DND-41 (cell line): Measurements from ENCODE around the gene TEP1.

ENCODE experiments used
- ATAC-seq: fragments of 200-7000 bp; cut with Tn5 transposase; 3 replicates; pipeline ENCODE4 v1.9.1; 2021; ENCODE audit warnings: low read depth; ENCODE audit not compliant: insufficient read depth
- DNase-seq: peaks from one replicate; pipeline ENCODE4 v3.0.0-alpha.2; 2020
- H2AFZ ChIP-seq: 2 replicates; pipeline ENCODE4 v1.6.0; 2012; ENCODE audit warnings: low read depth, low read length
- H3K27ac ChIP-seq: 2 replicates; pipeline ENCODE4 v1.5.1; 2012; ENCODE audit warnings: low read length, inconsistent platforms
- H3K27me3 ChIP-seq: fragments of 200-600 bp; sonication (generic); 2 replicates; pipeline ENCODE4 v1.6.0; 2012; ENCODE audit warnings: low read length, mild to moderate bottlenecking, inconsistent platforms; ENCODE audit not compliant: insufficient read depth, poor library complexity
- H3K36me3 ChIP-seq: 2 replicates; pipeline ENCODE4 v1.5.1; 2012; ENCODE audit warnings: low read length, inconsistent platforms; ENCODE audit not compliant: insufficient read depth
- H3K4me1 ChIP-seq: 2 replicates; pipeline ENCODE4 v1.5.1; 2012; ENCODE audit warnings: mild to moderate bottlenecking, low read length; ENCODE audit not compliant: insufficient read depth
- H3K4me2 ChIP-seq: 2 replicates; pipeline ENCODE4 v1.6.0; 2012; ENCODE audit warnings: mild to moderate bottlenecking, moderate library complexity, low read length, inconsistent platforms; ENCODE audit not compliant: insufficient read depth
- H3K4me3 ChIP-seq, 2 experiments: fragments of 200-600 bp in 1 of 2; shearing (Covaris generic) in 1 of 2; 2 replicates each; pipeline ENCODE4 v1.5.1; 2012 to 2016; ENCODE audit warnings: inconsistent platforms in 2 of 2, low read length in 2 of 2, mild to moderate bottlenecking in 2 of 2, low read depth in 1 of 2, moderate library complexity in 1 of 2
- H3K79me2 ChIP-seq: 2 replicates; pipeline ENCODE4 v1.6.0; 2012; ENCODE audit warnings: low read length, inconsistent platforms; ENCODE audit not compliant: insufficient read depth
- H3K9ac ChIP-seq: 2 replicates; pipeline ENCODE4 v1.6.0; 2012; ENCODE audit warnings: low read depth, mild to moderate bottlenecking, inconsistent platforms, low read length, moderate library complexity
- H3K9me3 ChIP-seq: 2 replicates; pipeline ENCODE4 v1.5.1; 2012; ENCODE audit warnings: low read length, moderate library complexity, mild to moderate bottlenecking, inconsistent platforms; ENCODE audit not compliant: insufficient read depth, severe bottlenecking
- H4K20me1 ChIP-seq: 2 replicates; pipeline ENCODE4 v1.6.0; 2012; ENCODE audit warnings: low read length; ENCODE audit not compliant: insufficient read depth
- EZH2 ChIP-seq: IDR thresholded peaks from 3 replicates; pipeline ENCODE4 v1.6.1; 2012; ENCODE audit warnings: borderline replicate concordance, low read depth, mild to moderate bottlenecking, moderate library complexity, low read length, inconsistent platforms; ENCODE audit not compliant: severe bottlenecking
- TF ChIP-seq, protein P1 (sequence below): IDR thresholded peaks from 2 replicates; pipeline ENCODE4 v1.5.1; 2012; ENCODE audit warnings: borderline replicate concordance, low read length, moderate library complexity, mild to moderate bottlenecking; ENCODE audit not compliant: poor library complexity, severe bottlenecking; ENCODE audit errors: extremely low read depth

Gene TEP1

DNA sequence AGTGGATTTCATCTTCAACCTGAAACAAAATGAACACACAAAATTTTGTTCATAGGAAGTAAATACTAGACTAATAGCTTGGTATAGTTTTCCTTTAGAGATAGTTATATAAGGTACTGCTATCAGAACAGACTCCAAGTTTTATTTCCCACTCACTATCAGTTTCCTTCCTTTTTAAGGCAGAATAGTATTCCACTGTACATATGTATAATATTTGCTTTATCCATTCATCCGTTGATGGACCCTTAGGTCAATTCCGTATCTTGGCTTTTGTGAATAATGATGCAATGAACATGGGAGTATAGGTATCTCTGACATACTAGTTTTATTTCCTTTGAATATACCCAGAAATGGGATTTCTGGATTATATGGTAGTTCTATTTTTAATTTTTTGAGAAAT, 83.9 kb downstream of the TEP1 start:
- peaks cover 35% of the 10 kb centered on the region for H3K36me3 ChIP-seq
- H4K20me1 ChIP-seq: peaks cover 16% of the 10 kb centered on the region; the same call in 1 of the 2 replicates
- no peak for ATAC-seq

DNA sequence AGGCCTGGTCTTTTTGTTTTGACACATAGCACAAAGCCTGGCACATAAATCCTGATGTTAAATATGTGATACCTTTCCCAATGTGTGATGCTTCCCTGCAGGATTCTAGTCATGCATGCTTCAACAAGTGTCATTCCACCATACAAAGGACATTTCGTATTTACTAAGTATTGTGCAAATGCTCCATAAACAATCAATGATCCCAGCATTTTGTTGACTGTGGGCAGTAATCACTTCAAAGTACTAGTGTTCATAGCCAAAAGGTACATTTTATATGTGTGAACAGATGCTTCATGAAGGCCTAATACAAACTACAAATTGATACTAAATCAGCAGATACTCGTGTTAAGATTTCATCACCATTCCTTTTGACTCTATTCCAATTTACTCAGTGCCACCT, 84.6 kb downstream of the TEP1 start:
- Histone ChIP-seq H3K4me3 (no peak overlapping the region), H3K4me2 (no peak overlapping the region), H3K9me3 (no peaks in the 10 kb centered on the region), H4K20me1 (peaks cover 16% of the 10 kb centered on the region; the same call in 1 of the 2 replicates), H3K27ac (no peak overlapping the region), H3K27me3 (no peaks in the 10 kb centered on the region), H3K79me2 (peaks cover 72% of the 10 kb centered on the region), H3K4me1 (peaks cover 49% of the 10 kb centered on the region), H3K9ac (0 out of 2 replicates have a peak overlapping the region, but pooled peaks have one; percentile 5), H3K36me3 (peaks cover 41% of the 10 kb centered on the region), H2AFZ (no peak overlapping the region)
- DNase-seq (no peak), ATAC-seq (no peak)
- TF ChIP-seq, protein P1, sequence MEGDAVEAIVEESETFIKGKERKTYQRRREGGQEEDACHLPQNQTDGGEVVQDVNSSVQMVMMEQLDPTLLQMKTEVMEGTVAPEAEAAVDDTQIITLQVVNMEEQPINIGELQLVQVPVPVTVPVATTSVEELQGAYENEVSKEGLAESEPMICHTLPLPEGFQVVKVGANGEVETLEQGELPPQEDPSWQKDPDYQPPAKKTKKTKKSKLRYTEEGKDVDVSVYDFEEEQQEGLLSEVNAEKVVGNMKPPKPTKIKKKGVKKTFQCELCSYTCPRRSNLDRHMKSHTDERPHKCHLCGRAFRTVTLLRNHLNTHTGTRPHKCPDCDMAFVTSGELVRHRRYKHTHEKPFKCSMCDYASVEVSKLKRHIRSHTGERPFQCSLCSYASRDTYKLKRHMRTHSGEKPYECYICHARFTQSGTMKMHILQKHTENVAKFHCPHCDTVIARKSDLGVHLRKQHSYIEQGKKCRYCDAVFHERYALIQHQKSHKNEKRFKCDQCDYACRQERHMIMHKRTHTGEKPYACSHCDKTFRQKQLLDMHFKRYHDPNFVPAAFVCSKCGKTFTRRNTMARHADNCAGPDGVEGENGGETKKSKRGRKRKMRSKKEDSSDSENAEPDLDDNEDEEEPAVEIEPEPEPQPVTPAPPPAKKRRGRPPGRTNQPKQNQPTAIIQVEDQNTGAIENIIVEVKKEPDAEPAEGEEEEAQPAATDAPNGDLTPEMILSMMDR: no peak
- TF ChIP-seq EZH2: no peak

More for the DNA sequence above, 83.9 kb downstream of the TEP1 start:
- Histone ChIP-seq H3K4me3 (no peak overlapping the region), H3K9me3 (no peaks in the 10 kb centered on the region), H3K27ac (no peak overlapping the region), H3K9ac (no peak overlapping the region), H3K79me2 (peaks cover 74% of the 10 kb centered on the region), H2AFZ (no peak overlapping the region), H3K4me2 (no peak overlapping the region), H3K4me1 (peaks cover 56% of the 10 kb centered on the region), H3K27me3 (no peaks in the 10 kb centered on the region)
- no peak for TF ChIP-seq EZH2
- TF ChIP-seq, protein P1: no peak
- no peak for DNase-seq

DNA sequence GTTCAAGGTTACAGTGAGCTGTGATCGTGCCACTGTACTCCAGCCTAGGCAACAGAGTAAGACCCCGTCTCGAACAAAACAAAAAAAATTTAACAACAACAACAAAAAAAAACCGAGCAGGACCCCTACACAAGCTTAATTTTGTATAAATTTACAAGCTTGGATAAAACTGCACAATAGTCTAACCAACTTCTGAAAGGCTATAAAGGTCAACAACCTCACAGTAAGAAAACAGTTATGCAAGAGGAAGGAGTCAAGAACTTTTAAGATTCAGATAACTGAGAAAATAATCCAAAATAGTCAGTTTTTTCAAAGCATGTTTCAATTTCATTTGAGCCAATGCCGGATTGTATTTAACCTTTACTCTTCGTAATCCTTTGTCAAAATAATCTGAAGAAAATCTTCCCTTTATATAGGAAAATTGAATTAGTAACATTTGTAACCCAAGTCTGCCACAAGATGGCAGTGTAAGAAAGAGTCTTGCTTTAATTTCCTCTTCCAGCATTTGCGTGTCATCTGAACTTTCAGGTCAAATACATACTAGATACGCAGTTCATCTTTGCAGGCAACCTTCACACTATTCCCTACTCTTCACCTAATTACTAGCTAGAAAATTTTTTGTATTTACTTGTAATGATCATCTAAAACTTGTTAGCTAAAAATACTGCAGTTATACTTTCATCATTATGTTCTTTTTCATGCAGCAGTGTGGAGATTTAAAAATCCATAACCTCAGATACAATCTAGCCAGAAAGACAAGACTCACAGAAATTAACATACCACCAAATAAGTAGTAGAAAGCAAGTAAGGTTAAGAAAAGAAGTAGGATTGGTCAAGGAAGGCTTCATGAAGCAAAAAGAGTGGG, 86.1 kb downstream of the TEP1 start:
- H3K79me2 ChIP-seq: peaks cover 57% of the 10 kb centered on the region
- no peak overlapping the region for H3K4me3 ChIP-seq
- H3K4me2 ChIP-seq: peak overlapping the region; percentile 20; the same call in 1 of the 2 replicates
- H3K9me3 ChIP-seq: no peaks in the 10 kb centered on the region
- peaks cover 50% of the 10 kb centered on the region for H3K36me3 ChIP-seq
- peaks cover 16% of the 10 kb centered on the region; the same call in 1 of the 2 replicates for H4K20me1 ChIP-seq
- peak; percentile 20 for DNase-seq
- H3K27ac ChIP-seq: no peak overlapping the region
- TF ChIP-seq EZH2: no peak
- TF ChIP-seq, protein P1: peak; percentile 84
- H2AFZ ChIP-seq: no peak overlapping the region
- peaks cover 39% of the 10 kb centered on the region for H3K4me1 ChIP-seq
- H3K27me3 ChIP-seq: no peaks in the 10 kb centered on the region
- ATAC-seq: peak; percentile 75
- no peak overlapping the region for H3K9ac ChIP-seq
